ACHN (cell line): ENCODE data around the gene MRNIP.

ENCODE experiments used
- DNase-seq: peaks from one replicate; pipeline ENCODE4 v3.0.0-alpha.2; 2015
- in situ Hi-C: cut with HindIII; loops from 2 replicates; pipeline ENCODE4 v1.10.0; 2017; ENCODE audit warnings: low sequenced_read_pairs, low pct_ligation_motif_present, low pct_unique_long_range_greater_than_20kb

Gene MRNIP

GRCh38 chr5:179890751-179891682 is 32.4 kb upstream of the MRNIP start:
- in situ Hi-C loops: no loop called here
- DNase-seq: no peak

- in situ Hi-C loops: no loop called here
- DNase-seq: no peak
Measured at GRCh38 chr5:179889885-179890284, 31.3 kb upstream of the MRNIP start.

- in situ Hi-C loops: no loop called here
- DNase-seq: no peak
Measured at GRCh38 chr5:179887802-179888201, 29.2 kb upstream of the MRNIP start.

GRCh38 chr5:179887095-179887494 is 28.5 kb upstream of the MRNIP start:
- in situ Hi-C loops: no loop called here
- DNase-seq: no peak

- no peak for DNase-seq
- in situ Hi-C loops: no loop called here
Measured at GRCh38 chr5:179886190-179886911, 27.7 kb upstream of the MRNIP start.

- in situ Hi-C loops: no loop called here
- DNase-seq: no peak
Measured at GRCh38 chr5:179885491-179886090, 27.0 kb upstream of the MRNIP start.

GRCh38 chr5:179883163-179883562 is 24.5 kb upstream of the MRNIP start:
- peak; percentile 3 for DNase-seq
- in situ Hi-C loops: no loop called here

- no peak for DNase-seq
- in situ Hi-C loops: no loop called here
Measured at GRCh38 chr5:179882338-179882737, 23.7 kb upstream of the MRNIP start.

GRCh38 chr5:179880848-179881590 is 22.4 kb upstream of the MRNIP start:
- in situ Hi-C loops: no loop called here
- DNase-seq: no peak

- DNase-seq: no peak
- in situ Hi-C loops: no loop called here
Measured at GRCh38 chr5:179880066-179880650, 21.5 kb upstream of the MRNIP start.

GRCh38 chr5:179879690-179880010 is 21.0 kb upstream of the MRNIP start:
- in situ Hi-C loops: no loop called here

GRCh38 chr5:179879003-179879689 is 20.5 kb upstream of the MRNIP start:
- no peak for DNase-seq
- in situ Hi-C loops: no loop called here

More at GRCh38 chr5:179879690-179880010, 21.0 kb upstream of the MRNIP start:
- DNase-seq: no peak

- in situ Hi-C loops: no loop called here
- peak; percentile 76 for DNase-seq
Measured at GRCh38 chr5:179878222-179879002, 19.8 kb upstream of the MRNIP start.

- DNase-seq: no peak
- in situ Hi-C loops: no loop called here
Measured at GRCh38 chr5:179876610-179876952, 18.0 kb upstream of the MRNIP start.

GRCh38 chr5:179875741-179876609 is 17.4 kb upstream of the MRNIP start:
- in situ Hi-C loops: no loop called here
- no peak for DNase-seq

GRCh38 chr5:179874536-179875292 is 16.1 kb upstream of the MRNIP start:
- in situ Hi-C loops: no loop called here

More at GRCh38 chr5:179874536-179875292, 16.1 kb upstream of the MRNIP start:
- DNase-seq: no peak
